DOHH2 (cell line): ENCODE measurements around the gene HYI.

Source experiments
- EZH2phosphoT487 ChIP-seq: fragments of 200-600 bp; sonication (generic); IDR thresholded peaks from 2 replicates; pipeline ENCODE4 v1.6.1; 2017; ENCODE audit warnings: borderline replicate concordance, mild to moderate bottlenecking, antibody characterized with exemption, low read length, moderate library complexity, mixed read lengths
- TF ChIP-seq, protein P1 (sequence below): fragments of 200-600 bp; sonication (generic); IDR thresholded peaks from one replicate; pipeline ENCODE4 v1.5.1; 2014; ENCODE audit warnings: antibody characterized with exemption, mild to moderate bottlenecking, low read depth, low read length; ENCODE audit not compliant: poor library complexity, severe bottlenecking

DNA sequence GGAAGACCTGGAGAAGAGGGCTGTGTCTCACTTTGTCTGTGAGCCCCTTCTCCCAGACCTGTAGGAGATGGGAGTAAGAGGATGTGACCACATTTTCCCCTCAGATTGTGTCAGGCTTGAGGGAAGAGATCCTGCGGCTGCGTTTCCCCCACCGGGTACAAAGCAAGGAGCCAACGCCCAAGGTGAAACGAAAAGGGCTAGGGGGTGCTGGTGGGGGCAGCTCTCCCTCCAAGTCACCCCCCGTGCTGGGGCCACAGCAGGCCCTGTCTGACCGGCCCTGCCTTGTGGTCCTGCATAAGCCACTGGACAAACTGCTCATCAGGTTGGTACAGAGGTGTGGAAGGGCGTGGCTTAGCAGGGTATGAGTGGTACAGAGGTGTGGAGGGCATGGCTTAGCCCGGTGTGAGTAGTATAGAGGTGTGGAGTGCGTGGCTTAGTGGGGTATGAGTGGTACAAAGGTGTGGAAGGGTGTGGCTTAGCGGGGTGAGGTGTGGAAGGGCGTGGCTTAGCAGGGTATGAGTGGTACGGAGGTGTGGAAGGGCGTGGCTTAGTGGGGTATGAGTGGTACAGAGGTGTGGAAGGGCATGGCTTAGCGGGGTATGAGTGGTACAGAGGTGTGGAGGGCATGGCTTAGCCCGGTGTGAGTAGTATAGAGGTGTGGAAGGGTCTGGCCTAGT lies 30.6 kb downstream of the HYI start:
- TF ChIP-seq, protein P1, sequence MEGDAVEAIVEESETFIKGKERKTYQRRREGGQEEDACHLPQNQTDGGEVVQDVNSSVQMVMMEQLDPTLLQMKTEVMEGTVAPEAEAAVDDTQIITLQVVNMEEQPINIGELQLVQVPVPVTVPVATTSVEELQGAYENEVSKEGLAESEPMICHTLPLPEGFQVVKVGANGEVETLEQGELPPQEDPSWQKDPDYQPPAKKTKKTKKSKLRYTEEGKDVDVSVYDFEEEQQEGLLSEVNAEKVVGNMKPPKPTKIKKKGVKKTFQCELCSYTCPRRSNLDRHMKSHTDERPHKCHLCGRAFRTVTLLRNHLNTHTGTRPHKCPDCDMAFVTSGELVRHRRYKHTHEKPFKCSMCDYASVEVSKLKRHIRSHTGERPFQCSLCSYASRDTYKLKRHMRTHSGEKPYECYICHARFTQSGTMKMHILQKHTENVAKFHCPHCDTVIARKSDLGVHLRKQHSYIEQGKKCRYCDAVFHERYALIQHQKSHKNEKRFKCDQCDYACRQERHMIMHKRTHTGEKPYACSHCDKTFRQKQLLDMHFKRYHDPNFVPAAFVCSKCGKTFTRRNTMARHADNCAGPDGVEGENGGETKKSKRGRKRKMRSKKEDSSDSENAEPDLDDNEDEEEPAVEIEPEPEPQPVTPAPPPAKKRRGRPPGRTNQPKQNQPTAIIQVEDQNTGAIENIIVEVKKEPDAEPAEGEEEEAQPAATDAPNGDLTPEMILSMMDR, result no peak
- no peak for TF ChIP-seq EZH2phosphoT487
